ENCODE measurements around the gene FCRL2.

Gene FCRL2

GRCh38 chr1:157776971-157777391, at the start of gene FCRL2:
Gene FCRL2 (minus strand): TSS chr1:157777132. CDS start chr1:157777073, 59 bp downstream.
- no peak for DNase-seq (ENCODE audit: low read depth)

- no peak for DNase-seq (ENCODE audit: low read depth)
Measured at GRCh38 chr1:157820299-157820698, 43.4 kb upstream of the FCRL2 start.

GRCh38 chr1:157819896-157820295, 43.0 kb upstream of the FCRL2 start, which contains the start of gene FCRL1:
Gene FCRL1 (minus strand): TSS chr1:157820120. CDS start chr1:157820037, 83 bp downstream.
- DNase-seq (ENCODE audit: low read depth) = no peak

- no peak for DNase-seq (ENCODE audit: low read depth)
Measured at GRCh38 chr1:157819215-157819614, 42.3 kb upstream of the FCRL2 start.

GRCh38 chr1:157813269-157813668, 36.3 kb upstream of the FCRL2 start:
- no peak for DNase-seq (ENCODE audit: low read depth)

- DNase-seq (ENCODE audit: low read depth) = no peak
Measured at GRCh38 chr1:157806431-157807149, 29.7 kb upstream of the FCRL2 start.

GRCh38 chr1:157803851-157804250, 26.9 kb upstream of the FCRL2 start:
- no peak for DNase-seq (ENCODE audit: low read depth)

GRCh38 chr1:157799996-157800395, 23.1 kb upstream of the FCRL2 start:
- DNase-seq (ENCODE audit: low read depth) = no peak

GRCh38 chr1:157798211-157798610, 21.3 kb upstream of the FCRL2 start:
- DNase-seq (ENCODE audit: low read depth) = no peak

GRCh38 chr1:157785248-157785647, 8.3 kb upstream of the FCRL2 start:
- no peak for DNase-seq (ENCODE audit: low read depth)

- no peak for DNase-seq (ENCODE audit: low read depth)
Measured at GRCh38 chr1:157784801-157785200, 7.9 kb upstream of the FCRL2 start.

- DNase-seq (ENCODE audit: low read depth) = no peak
Measured at GRCh38 chr1:157782931-157783330, 6.0 kb upstream of the FCRL2 start.

- no peak for DNase-seq (ENCODE audit: low read depth)
Measured at GRCh38 chr1:157781048-157781447, 4.1 kb upstream of the FCRL2 start.

GRCh38 chr1:157775101-157775870, 1.6 kb downstream of the FCRL2 start:
- no peak for DNase-seq (ENCODE audit: low read depth)

GRCh38 chr1:157774412-157774811, 2.5 kb downstream of the FCRL2 start:
- no peak for DNase-seq (ENCODE audit: low read depth)

GRCh38 chr1:157773493-157774350, 3.2 kb downstream of the FCRL2 start:
- no peak for DNase-seq (ENCODE audit: low read depth)

GRCh38 chr1:157771661-157772425, 5.1 kb downstream of the FCRL2 start:
- no peak for DNase-seq (ENCODE audit: low read depth)

- DNase-seq (ENCODE audit: low read depth) = no peak
Measured at GRCh38 chr1:157770442-157771043, 6.4 kb downstream of the FCRL2 start.

GRCh38 chr1:157766792-157767191, 10.1 kb downstream of the FCRL2 start:
- DNase-seq (ENCODE audit: low read depth) = no peak

GRCh38 chr1:157758018-157758417, 18.9 kb downstream of the FCRL2 start:
- no peak for DNase-seq (ENCODE audit: low read depth)

- no peak for DNase-seq (ENCODE audit: low read depth)
Measured at GRCh38 chr1:157753611-157754010, 23.3 kb downstream of the FCRL2 start.

Data from stimulated activated CD8-positive, alpha-beta memory T cell treated with anti-CD3 and anti-CD28 coated beads, Interleukin-12 subunit alpha, Interleukin-12 subunit beta, amount 100 ng/mL, for 4 hours (primary cell).